ENCODE measurements around the gene SIGLEC9.

- TF ChIP-seq CTCF (IDR thresholded peaks at IDR 0.05; ENCODE audit: low read length) (no peak), EZH2phosphoT487 (IDR thresholded peaks at IDR 0.05; ENCODE audit: low read length) (no peak)
Observed at GRCh38 chr19:51089786-51090185, 34.9 kb upstream of the SIGLEC9 start.

All from MM.1S (cell line).